Measurements from ENCODE around the gene TMA16. TPM values are rescaled to one million over a fixed set of nuclear protein-coding genes. Genes with fewer than 3 reads are reported as not detected.

Gene TMA16
- total and polyA plus RNA-seq, 2 donors (not counting 3 experiments of a cell fraction or from before 2014, with no cell fraction given): 4.2 to 42.7 TPM

DNA sequence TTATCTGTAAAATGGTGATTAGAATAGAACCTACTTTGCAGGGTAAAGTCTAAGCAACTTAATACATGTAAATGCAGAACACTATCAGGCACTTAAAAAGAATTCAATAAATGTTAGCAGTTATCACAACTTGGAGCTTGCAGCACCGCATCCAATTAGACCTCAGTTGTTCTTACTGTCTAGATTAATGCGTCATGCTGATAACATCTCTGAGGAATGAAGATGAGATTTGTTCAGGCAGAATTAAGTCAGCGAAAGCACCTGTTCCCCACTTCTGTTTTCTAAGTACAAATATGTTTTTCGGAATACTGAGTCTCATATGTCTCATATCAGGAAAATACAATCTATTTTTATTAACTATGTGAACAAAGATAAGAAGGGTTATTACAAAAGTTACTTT is 58.7 kb downstream of the TMA16 start:
- CTCF ChIA-PET: interaction anchor here (0.9 to 12.5 kb wide), 5 partner anchors 26 to 1508 kb away, joined by 3 to 211 read pairs (median 3); no protein-coding TSS in a partner anchor
- H3K79me2 ChIP-seq (ENCODE audit: control insufficient read depth, insufficient read depth, low read length): no peaks in the 10 kb centered on the region
- FAIRE-seq (no peak), DNase-seq (ENCODE audit: low read depth, low spot score) (no peak)
- no TSS peak for BruUV-seq (replicated peaks)
- no peaks in the 10 kb centered on the region for H4K20me1 ChIP-seq (replicated peaks; ENCODE audit: control insufficient read depth, extremely low read depth, insufficient read depth, low read length)
- H3K9me1 ChIP-seq (replicated peaks; ENCODE audit: control insufficient read depth, extremely low read depth, insufficient read depth, low read length): no peaks in the 10 kb centered on the region
- dilution Hi-C loops (cut with MboI; ENCODE audit: extremely low pct_ligation_motif_present, low sequenced_read_pairs) (no loop called here), intact Hi-C loops (cut with micrococcal nuclease) (loop anchor here (5.0 kb wide), 1 partner anchor 1544 kb away; no protein-coding TSS in a partner anchor)
- TF ChIP-seq MYC (IDR thresholded peaks at IDR 0.05; ENCODE audit: low read depth, low read length) (no peak), GATA2 (IDR thresholded peaks at IDR 0.05; ENCODE audit: insufficient read depth, insufficient read length, low read depth, low read length) (no peak), EZH2 (IDR thresholded peaks at IDR 0.05; ENCODE audit: borderline replicate concordance, low read depth, low read length, severe bottlenecking) (no peak), POLR2A (IDR thresholded peaks at IDR 0.05; ENCODE audit: low read depth, low read length) (no peak), FOS (IDR thresholded peaks at IDR 0.05; ENCODE audit: borderline replicate concordance, insufficient read depth, low read length) (no peak), POLR2AphosphoS5 (IDR thresholded peaks at IDR 0.05; ENCODE audit: insufficient read depth, low read depth, low read length) (no peak), JUN (IDR thresholded peaks at IDR 0.05; ENCODE audit: borderline replicate concordance, insufficient read depth, insufficient read length, low read depth) (no peak)
- TF ChIP-seq, protein P1, sequence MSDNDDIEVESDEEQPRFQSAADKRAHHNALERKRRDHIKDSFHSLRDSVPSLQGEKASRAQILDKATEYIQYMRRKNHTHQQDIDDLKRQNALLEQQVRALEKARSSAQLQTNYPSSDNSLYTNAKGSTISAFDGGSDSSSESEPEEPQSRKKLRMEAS (IDR thresholded peaks at IDR 0.05; ENCODE audit: insufficient read depth, insufficient read length): no peak
- TF ChIP-seq, protein P2, sequence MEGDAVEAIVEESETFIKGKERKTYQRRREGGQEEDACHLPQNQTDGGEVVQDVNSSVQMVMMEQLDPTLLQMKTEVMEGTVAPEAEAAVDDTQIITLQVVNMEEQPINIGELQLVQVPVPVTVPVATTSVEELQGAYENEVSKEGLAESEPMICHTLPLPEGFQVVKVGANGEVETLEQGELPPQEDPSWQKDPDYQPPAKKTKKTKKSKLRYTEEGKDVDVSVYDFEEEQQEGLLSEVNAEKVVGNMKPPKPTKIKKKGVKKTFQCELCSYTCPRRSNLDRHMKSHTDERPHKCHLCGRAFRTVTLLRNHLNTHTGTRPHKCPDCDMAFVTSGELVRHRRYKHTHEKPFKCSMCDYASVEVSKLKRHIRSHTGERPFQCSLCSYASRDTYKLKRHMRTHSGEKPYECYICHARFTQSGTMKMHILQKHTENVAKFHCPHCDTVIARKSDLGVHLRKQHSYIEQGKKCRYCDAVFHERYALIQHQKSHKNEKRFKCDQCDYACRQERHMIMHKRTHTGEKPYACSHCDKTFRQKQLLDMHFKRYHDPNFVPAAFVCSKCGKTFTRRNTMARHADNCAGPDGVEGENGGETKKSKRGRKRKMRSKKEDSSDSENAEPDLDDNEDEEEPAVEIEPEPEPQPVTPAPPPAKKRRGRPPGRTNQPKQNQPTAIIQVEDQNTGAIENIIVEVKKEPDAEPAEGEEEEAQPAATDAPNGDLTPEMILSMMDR (IDR thresholded peaks at IDR 0.05; ENCODE audit: extremely low read depth in 1 of 2, insufficient read depth in 1 of 2, low read depth in 1 of 2, low read length in 2 of 2): no peak
- H3K4me2 ChIP-seq (ENCODE audit: insufficient read depth, low read length): no peak overlapping the region
- no peak overlapping the region for H3K27ac ChIP-seq (ENCODE audit: insufficient read depth, low read depth, low read length)
- no peak overlapping the region for H3K9ac ChIP-seq (replicated peaks; ENCODE audit: extremely low read depth, insufficient read depth, low read length)
- POLR2A ChIA-PET: no interaction called here
- peaks cover 0 to 3% of the 10 kb centered on the region in 2 experiments for H3K27me3 ChIP-seq (ENCODE audit: control insufficient read depth in 2 of 2, insufficient read depth in 2 of 2, low read length in 2 of 2)
- no peaks in the 10 kb centered on the region for H3K9me3 ChIP-seq (replicated peaks; ENCODE audit: control insufficient read depth, insufficient read depth, low read length)
- H3K4me1 ChIP-seq (ENCODE audit: control insufficient read depth, extremely low read depth, insufficient read depth, low read length): no peaks in the 10 kb centered on the region
- H3K4me3 ChIP-seq (replicated peaks in 1 of 3; ENCODE audit: insufficient read depth in 1 of 3, low read depth in 1 of 3, low read length in 3 of 3): no peak overlapping the region
- H2AFZ ChIP-seq (ENCODE audit: low read depth, low read length): no peak overlapping the region
- no peaks in the 10 kb centered on the region for H3K36me3 ChIP-seq (ENCODE audit: control insufficient read depth in 2 of 2, extremely low read depth in 1 of 2, insufficient read depth in 2 of 2, low read length in 2 of 2)

Data from endothelial cell of umbilical vein (primary cell).